ENCODE measurements around the gene EIF5A2.

The EIF5A2 gene

GRCh38 chr3:170844377-170844776, 64.1 kb downstream of the EIF5A2 start:
- no peak for DNase-seq

- DNase-seq, result no peak
Measured at GRCh38 chr3:170840291-170840859, 68.1 kb downstream of the EIF5A2 start.

GRCh38 chr3:170839518-170840100, 68.8 kb downstream of the EIF5A2 start:
- DNase-seq, result no peak
